ENCODE results near the gene AADACL4. TPM values are rescaled to one million over a fixed set of nuclear protein-coding genes. Genes with fewer than 3 reads are reported as not detected.

Gene AADACL4
- total and polyA plus RNA-seq, 9 of the 15 experiments (the other 6 are each of a cell fraction or from before 2014, with no cell fraction given): not detected

DNA sequence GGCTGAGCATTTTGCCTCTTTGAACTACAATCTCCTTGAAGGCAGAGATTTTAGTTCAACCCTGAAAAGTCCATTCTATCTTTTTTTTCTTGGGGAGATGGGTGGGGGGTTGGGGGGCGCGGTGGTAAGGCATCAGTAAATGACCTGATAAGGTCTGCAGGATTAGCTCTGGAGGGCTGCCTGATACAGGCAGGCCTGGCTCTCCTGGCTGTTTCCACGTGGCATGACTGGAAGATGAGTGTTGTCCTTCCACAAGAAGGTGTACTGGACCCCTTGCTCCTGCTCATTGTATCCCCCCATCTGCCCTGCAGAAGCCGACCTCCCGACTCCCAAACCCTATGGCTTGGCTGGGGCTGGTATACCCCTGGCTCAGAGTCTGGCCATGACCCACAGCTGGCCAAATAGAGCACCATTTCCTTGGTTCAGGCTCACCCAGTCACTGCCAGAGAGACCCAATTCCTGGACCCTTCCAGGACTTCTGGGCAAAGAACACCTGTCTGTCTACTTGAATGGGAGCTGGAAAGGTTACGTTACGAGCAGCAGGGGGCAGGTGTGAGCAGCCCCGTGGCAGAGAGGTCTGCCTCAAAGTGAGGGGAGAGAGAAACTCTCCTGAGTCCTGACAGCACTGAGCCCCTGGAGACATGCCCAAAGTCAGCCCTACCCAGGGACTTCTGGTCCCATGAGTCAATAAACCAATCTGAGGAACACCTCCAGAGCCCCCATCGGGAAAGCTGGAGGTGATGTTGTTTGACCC is 42.8 kb upstream of the AADACL4 start:
- BruUV-seq (replicated peaks): no TSS peak
- WGBS (ENCODE audit: insufficient coverage, low coverage, missing lambda C conversion rate): 50% methylated on average over 9 of the region's 9 CpGs
- no peaks in the 10 kb centered on the region for H3K9me3 ChIP-seq (replicated peaks; ENCODE audit: control insufficient read depth, insufficient read depth, low read depth, low read length)
- intact Hi-C loops (cut with micrococcal nuclease) (loop anchor here (1.0 to 5.0 kb wide), 3 partner anchors 18 to 194 kb away; no protein-coding TSS in a partner anchor), in situ Hi-C loops (cut with MboI) (loop anchor here (25.0 kb wide), 1 partner anchor 289 kb away; no protein-coding TSS in a partner anchor)
- no peak overlapping the region for H3K4me2 ChIP-seq (ENCODE audit: insufficient read depth, low read length)
- FAIRE-seq (no peak), ATAC-seq (peak; percentile 65), DNase-seq (ENCODE audit: extremely low read depth in 1 of 4, low spot score in 3 of 4) (peak; percentile 72 to 81 (median 78))
- H3K9ac ChIP-seq (ENCODE audit: insufficient read depth in 1 of 2, low read depth in 2 of 2, low read length in 2 of 2): no peak overlapping the region
- H3K79me2 ChIP-seq (ENCODE audit: control insufficient read depth, insufficient read depth, low read length): peaks cover 89% of the 10 kb centered on the region
- H3K4me3 ChIP-seq: no peak overlapping the region
- H3K9me1 ChIP-seq (ENCODE audit: control insufficient read depth, insufficient read depth, low read length): peaks cover 18% of the 10 kb centered on the region
- CTCF ChIA-PET (ENCODE audit: low intra/inter-chr PET ratio): interaction anchor here (1.1 to 1.5 kb wide), 2 partner anchors 19 to 56 kb away, joined by 3 to 6 read pairs; no protein-coding TSS in a partner anchor
- H2AFZ ChIP-seq (ENCODE audit: low read depth, low read length): no peak overlapping the region
- H4K20me1 ChIP-seq (replicated peaks; ENCODE audit: control insufficient read depth, insufficient read depth, low read length): peaks cover 37% of the 10 kb centered on the region
- H3K27me3 ChIP-seq (ENCODE audit: control insufficient read depth in 2 of 2, insufficient read depth in 2 of 2, low read length in 2 of 2): no peaks in the 10 kb centered on the region
- peak overlapping the region; percentile 26; the same call in 2 of the 3 replicates for H3K27ac ChIP-seq (ENCODE audit: extremely low read depth, low read depth, low read length)
- H3K4me1 ChIP-seq (replicated peaks in 1 of 2; ENCODE audit: control insufficient read depth in 2 of 2, insufficient read depth in 2 of 2, low read length in 2 of 2): peaks cover 43 to 52% of the 10 kb centered on the region in 2 experiments
- peaks cover 76% of the 10 kb centered on the region for H3K36me3 ChIP-seq (ENCODE audit: control insufficient read depth, insufficient read depth, low read length)
- POLR2A ChIA-PET: interaction anchor here (0.6 to 1.7 kb wide), 11 partner anchors 9 to 241 kb away, joined by 3 to 7 read pairs (median 4); no protein-coding TSS in a partner anchor
- 0 out of 2 replicates have a peak, but pooled peaks have one; percentile 15 for TF ChIP-seq KLF1 (tag; IDR thresholded peaks at IDR 0.05)
- no peak for TF ChIP-seq ZNF444 (CRISPR knock-in tag; IDR thresholded peaks at IDR 0.05)
- TF ChIP-seq, protein P1, sequence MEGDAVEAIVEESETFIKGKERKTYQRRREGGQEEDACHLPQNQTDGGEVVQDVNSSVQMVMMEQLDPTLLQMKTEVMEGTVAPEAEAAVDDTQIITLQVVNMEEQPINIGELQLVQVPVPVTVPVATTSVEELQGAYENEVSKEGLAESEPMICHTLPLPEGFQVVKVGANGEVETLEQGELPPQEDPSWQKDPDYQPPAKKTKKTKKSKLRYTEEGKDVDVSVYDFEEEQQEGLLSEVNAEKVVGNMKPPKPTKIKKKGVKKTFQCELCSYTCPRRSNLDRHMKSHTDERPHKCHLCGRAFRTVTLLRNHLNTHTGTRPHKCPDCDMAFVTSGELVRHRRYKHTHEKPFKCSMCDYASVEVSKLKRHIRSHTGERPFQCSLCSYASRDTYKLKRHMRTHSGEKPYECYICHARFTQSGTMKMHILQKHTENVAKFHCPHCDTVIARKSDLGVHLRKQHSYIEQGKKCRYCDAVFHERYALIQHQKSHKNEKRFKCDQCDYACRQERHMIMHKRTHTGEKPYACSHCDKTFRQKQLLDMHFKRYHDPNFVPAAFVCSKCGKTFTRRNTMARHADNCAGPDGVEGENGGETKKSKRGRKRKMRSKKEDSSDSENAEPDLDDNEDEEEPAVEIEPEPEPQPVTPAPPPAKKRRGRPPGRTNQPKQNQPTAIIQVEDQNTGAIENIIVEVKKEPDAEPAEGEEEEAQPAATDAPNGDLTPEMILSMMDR (IDR thresholded peaks at IDR 0.05 in 2 of 3, conservative IDR thresholded peaks at IDR 0.05 in 1 of 3; ENCODE audit: insufficient read depth in 2 of 3, low read depth in 1 of 3, low read length in 3 of 3): peak; percentile 73 to 87 (median 73)
- TF ChIP-seq ZNF239 (CRISPR knock-in tag; IDR thresholded peaks at IDR 0.05): peak; percentile 99
- peak; percentile 47; the same call in 1 of the 2 replicates for TF ChIP-seq ZNF592 (IDR thresholded peaks at IDR 0.05)
- TF ChIP-seq KLF6 (CRISPR knock-in tag; IDR thresholded peaks at IDR 0.05; ENCODE audit: borderline replicate concordance): no peak
- TF ChIP-seq TEAD1 (CRISPR knock-in tag; IDR thresholded peaks at IDR 0.05): 0 out of 4 replicates have a peak, but pooled peaks of 1 of the 2 experiments have one; percentile 15
- TF ChIP-seq SMC3 (conservative IDR thresholded peaks at IDR 0.05; ENCODE audit: insufficient read depth, low read depth, low read length): peak; percentile 57
- TF ChIP-seq, protein P2, sequence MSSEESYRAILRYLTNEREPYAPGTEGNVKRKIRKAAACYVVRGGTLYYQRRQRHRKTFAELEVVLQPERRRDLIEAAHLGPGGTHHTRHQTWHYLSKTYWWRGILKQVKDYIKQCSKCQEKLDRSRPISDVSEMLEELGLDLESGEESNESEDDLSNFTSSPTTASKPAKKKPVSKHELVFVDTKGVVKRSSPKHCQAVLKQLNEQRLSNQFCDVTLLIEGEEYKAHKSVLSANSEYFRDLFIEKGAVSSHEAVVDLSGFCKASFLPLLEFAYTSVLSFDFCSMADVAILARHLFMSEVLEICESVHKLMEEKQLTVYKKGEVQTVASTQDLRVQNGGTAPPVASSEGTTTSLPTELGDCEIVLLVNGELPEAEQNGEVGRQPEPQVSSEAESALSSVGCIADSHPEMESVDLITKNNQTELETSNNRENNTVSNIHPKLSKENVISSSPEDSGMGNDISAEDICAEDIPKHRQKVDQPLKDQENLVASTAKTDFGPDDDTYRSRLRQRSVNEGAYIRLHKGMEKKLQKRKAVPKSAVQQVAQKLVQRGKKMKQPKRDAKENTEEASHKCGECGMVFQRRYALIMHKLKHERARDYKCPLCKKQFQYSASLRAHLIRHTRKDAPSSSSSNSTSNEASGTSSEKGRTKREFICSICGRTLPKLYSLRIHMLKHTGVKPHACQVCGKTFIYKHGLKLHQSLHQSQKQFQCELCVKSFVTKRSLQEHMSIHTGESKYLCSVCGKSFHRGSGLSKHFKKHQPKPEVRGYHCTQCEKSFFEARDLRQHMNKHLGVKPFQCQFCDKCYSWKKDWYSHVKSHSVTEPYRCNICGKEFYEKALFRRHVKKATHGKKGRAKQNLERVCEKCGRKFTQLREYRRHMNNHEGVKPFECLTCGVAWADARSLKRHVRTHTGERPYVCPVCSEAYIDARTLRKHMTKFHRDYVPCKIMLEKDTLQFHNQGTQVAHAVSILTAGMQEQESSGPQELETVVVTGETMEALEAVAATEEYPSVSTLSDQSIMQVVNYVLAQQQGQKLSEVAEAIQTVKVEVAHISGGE (CRISPR knock-in tag; IDR thresholded peaks at IDR 0.05): no peak

Measured in K562 (cell line).